ENCODE results near the gene DST. TPM values are rescaled to one million over a fixed set of nuclear protein-coding genes. Genes with fewer than 3 reads are reported as not detected.

Gene DST
- total and polyA plus RNA-seq, 4 donors = 47.2 to 578 (median 371) TPM

GRCh38 chr6:56581296-56581925, 61.3 kb downstream of the DST start:
- WGBS, 2 donors = 77 to 79% methylated on average over 4 of the region's 4 CpGs
- ATAC-seq (ENCODE audit: low FRiP score) = no peak

GRCh38 chr6:56580271-56580670, 62.4 kb downstream of the DST start:
- no peak for DNase-seq
- Histone ChIP-seq H3K27me3 (ENCODE audit: control insufficient read depth in 1 of 2, insufficient read depth in 2 of 2, low read length in 1 of 2) (no peaks in the 10 kb centered on the region), H3K27ac (ENCODE audit: low read depth in 1 of 2, low read length in 2 of 2) (no peak overlapping the region), H3K9me3 (ENCODE audit: control insufficient read depth, low read length) (no peaks in the 10 kb centered on the region), H3K4me1 (ENCODE audit: control insufficient read depth in 1 of 2, insufficient read depth in 2 of 2, low read length in 2 of 2) (peaks cover 0 to 2% of the 10 kb centered on the region in 2 donors), H3K36me3 (ENCODE audit: control insufficient read depth in 1 of 2, insufficient read depth in 2 of 2, low read length in 1 of 2) (peaks cover 0 to 5% of the 10 kb centered on the region in 2 donors), H3K4me3 (ENCODE audit: low read length in 2 of 2) (no peak overlapping the region)
- no peak for ATAC-seq (ENCODE audit: low FRiP score)
- WGBS, 2 donors = 95 to 98% methylated on average over 5 of the region's 5 CpGs
- intact Hi-C loops (cut with DNase I) = no loop called here

More at GRCh38 chr6:56581296-56581925, 61.3 kb downstream of the DST start:
- H3K9me3 ChIP-seq (ENCODE audit: control insufficient read depth, low read length) = no peaks in the 10 kb centered on the region
- peaks cover 0 to 2% of the 10 kb centered on the region in 2 donors for H3K4me1 ChIP-seq (ENCODE audit: control insufficient read depth in 1 of 2, insufficient read depth in 2 of 2, low read length in 2 of 2)
- no peaks in the 10 kb centered on the region for H3K27me3 ChIP-seq (ENCODE audit: control insufficient read depth in 1 of 2, insufficient read depth in 2 of 2, low read length in 1 of 2)
- intact Hi-C loops (cut with DNase I) = no loop called here
- H3K4me3 ChIP-seq (ENCODE audit: low read length in 2 of 2) = no peak overlapping the region
- no peak overlapping the region for H3K27ac ChIP-seq (ENCODE audit: low read depth in 1 of 2, low read length in 2 of 2)
- H3K36me3 ChIP-seq (ENCODE audit: control insufficient read depth in 1 of 2, insufficient read depth in 2 of 2, low read length in 1 of 2) = no peaks in the 10 kb centered on the region
- no peak for DNase-seq

- Histone ChIP-seq H3K36me3 (ENCODE audit: control insufficient read depth in 1 of 2, insufficient read depth in 2 of 2, low read length in 1 of 2) (peaks cover 0 to 5% of the 10 kb centered on the region in 2 donors), H3K4me1 (ENCODE audit: control insufficient read depth in 1 of 2, insufficient read depth in 2 of 2, low read length in 2 of 2) (peaks cover 0 to 2% of the 10 kb centered on the region in 2 donors), H3K27me3 (ENCODE audit: control insufficient read depth in 1 of 2, insufficient read depth in 2 of 2, low read length in 1 of 2) (no peaks in the 10 kb centered on the region), H3K27ac (ENCODE audit: low read depth in 1 of 2, low read length in 2 of 2) (no peak overlapping the region), H3K4me3 (ENCODE audit: low read length in 2 of 2) (no peak overlapping the region), H3K9me3 (ENCODE audit: control insufficient read depth, low read length) (no peaks in the 10 kb centered on the region)
- no peak for DNase-seq
- 63 to 69% methylated on average over 2 of the region's 2 CpGs for WGBS, 2 donors
- no peak for ATAC-seq (ENCODE audit: low FRiP score)
- intact Hi-C loops (cut with DNase I) = loop anchor here in 1 of 2 donors (5.0 kb wide), 1 partner anchor 222 kb away; no protein-coding TSS in a partner anchor
These were observed 63.4 kb downstream of the DST start for GRCh38 chr6:56579155-56579851.

DNA sequence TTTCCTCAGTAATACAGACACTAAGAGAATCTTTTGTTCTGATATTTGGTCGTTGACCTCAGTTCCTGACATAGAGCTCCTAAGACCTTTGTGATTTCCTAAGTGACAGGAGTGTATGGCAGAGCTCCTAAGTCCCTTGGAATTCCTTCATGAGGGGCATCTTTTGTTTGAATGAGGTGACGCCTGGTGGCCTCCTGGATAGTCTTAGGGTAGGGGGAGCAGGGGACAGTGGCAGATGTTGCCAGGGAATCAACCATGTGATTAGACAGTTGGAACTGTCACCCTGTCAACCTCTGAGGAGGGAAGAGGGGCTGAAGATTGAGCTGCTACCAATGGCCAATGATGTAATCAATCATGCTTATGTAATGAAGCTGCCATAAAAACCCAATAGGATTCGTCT, 67.0 kb downstream of the DST start:
- DNase-seq = no peak
- H3K27me3 ChIP-seq (ENCODE audit: control insufficient read depth in 1 of 2, insufficient read depth in 2 of 2, low read length in 1 of 2) = no peaks in the 10 kb centered on the region
- no peak overlapping the region for H3K4me3 ChIP-seq (ENCODE audit: low read length in 2 of 2)
- H3K9me3 ChIP-seq (ENCODE audit: control insufficient read depth, low read length) = no peaks in the 10 kb centered on the region
- no peak for ATAC-seq (ENCODE audit: low FRiP score)
- WGBS, 2 donors = 92 to 95% methylated on average over 3 of the region's 3 CpGs
- no peak overlapping the region for H3K27ac ChIP-seq (ENCODE audit: low read depth in 1 of 2, low read length in 2 of 2)
- intact Hi-C loops (cut with DNase I) = loop anchor here in 1 of 2 donors (5.0 kb wide), 1 partner anchor 218 kb away; no protein-coding TSS in a partner anchor
- H3K36me3 ChIP-seq (ENCODE audit: control insufficient read depth in 1 of 2, insufficient read depth in 2 of 2, low read length in 1 of 2) = peaks cover 0 to 5% of the 10 kb centered on the region in 2 donors
- no peaks in the 10 kb centered on the region for H3K4me1 ChIP-seq (ENCODE audit: control insufficient read depth in 1 of 2, insufficient read depth in 2 of 2, low read length in 2 of 2)

GRCh38 chr6:56574292-56574691, 68.4 kb downstream of the DST start:
- H3K4me1 ChIP-seq (ENCODE audit: control insufficient read depth in 1 of 2, insufficient read depth in 2 of 2, low read length in 2 of 2) = no peaks in the 10 kb centered on the region
- no peaks in the 10 kb centered on the region for H3K9me3 ChIP-seq (ENCODE audit: control insufficient read depth, low read length)
- DNase-seq (no peak), ATAC-seq (ENCODE audit: low FRiP score) (no peak)
- WGBS, 2 donors = 87 to 89% methylated on average over 2 of the region's 2 CpGs
- intact Hi-C loops (cut with DNase I) = loop anchor here in 1 of 2 donors (5.0 kb wide), 1 partner anchor 212 kb away; no protein-coding TSS in a partner anchor
- H3K27me3 ChIP-seq (ENCODE audit: control insufficient read depth in 1 of 2, insufficient read depth in 2 of 2, low read length in 1 of 2) = no peaks in the 10 kb centered on the region
- H3K4me3 ChIP-seq (ENCODE audit: low read length in 2 of 2) = no peak overlapping the region
- peaks cover 0 to 5% of the 10 kb centered on the region in 2 donors for H3K36me3 ChIP-seq (ENCODE audit: control insufficient read depth in 1 of 2, insufficient read depth in 2 of 2, low read length in 1 of 2)
- H3K27ac ChIP-seq (ENCODE audit: low read depth in 1 of 2, low read length in 2 of 2) = no peak overlapping the region

GRCh38 chr6:56573624-56574023, 69.1 kb downstream of the DST start:
- DNase-seq = no peak
- no peak overlapping the region for H3K27ac ChIP-seq (ENCODE audit: low read depth in 1 of 2, low read length in 2 of 2)
- H3K27me3 ChIP-seq (ENCODE audit: control insufficient read depth in 1 of 2, insufficient read depth in 2 of 2, low read length in 1 of 2) = no peaks in the 10 kb centered on the region
- H3K4me1 ChIP-seq (ENCODE audit: control insufficient read depth in 1 of 2, insufficient read depth in 2 of 2, low read length in 2 of 2) = no peaks in the 10 kb centered on the region
- WGBS, 2 donors = 62 to 67% methylated on average over 2 of the region's 2 CpGs
- H3K4me3 ChIP-seq (ENCODE audit: low read length in 2 of 2) = no peak overlapping the region
- intact Hi-C loops (cut with DNase I) = loop anchor here in 1 of 2 donors (5.0 kb wide), 1 partner anchor 211 kb away; no protein-coding TSS in a partner anchor
- peaks cover 0 to 5% of the 10 kb centered on the region in 2 donors for H3K36me3 ChIP-seq (ENCODE audit: control insufficient read depth in 1 of 2, insufficient read depth in 2 of 2, low read length in 1 of 2)
- ATAC-seq (ENCODE audit: low FRiP score) = no peak
- H3K9me3 ChIP-seq (ENCODE audit: control insufficient read depth, low read length) = no peaks in the 10 kb centered on the region

GRCh38 chr6:56572788-56573471, 69.8 kb downstream of the DST start:
- no peaks in the 10 kb centered on the region for H3K9me3 ChIP-seq (ENCODE audit: control insufficient read depth, low read length)
- H3K4me1 ChIP-seq (ENCODE audit: control insufficient read depth in 1 of 2, insufficient read depth in 2 of 2, low read length in 2 of 2) = no peaks in the 10 kb centered on the region
- no peaks in the 10 kb centered on the region for H3K27me3 ChIP-seq (ENCODE audit: control insufficient read depth in 1 of 2, insufficient read depth in 2 of 2, low read length in 1 of 2)
- intact Hi-C loops (cut with DNase I) = loop anchor here in 1 of 2 donors (5.0 kb wide), 1 partner anchor 211 kb away; no protein-coding TSS in a partner anchor
- H3K4me3 ChIP-seq (ENCODE audit: low read length in 2 of 2) = no peak overlapping the region
- WGBS, 2 donors = 29 to 34% methylated on average over 3 of the region's 3 CpGs
- H3K36me3 ChIP-seq (ENCODE audit: control insufficient read depth in 1 of 2, insufficient read depth in 2 of 2, low read length in 1 of 2) = peaks cover 0 to 5% of the 10 kb centered on the region in 2 donors
- H3K27ac ChIP-seq (ENCODE audit: low read depth in 1 of 2, low read length in 2 of 2) = no peak overlapping the region
- ATAC-seq (ENCODE audit: low FRiP score) (no peak), DNase-seq (no peak)

GRCh38 chr6:56571605-56572004, 71.1 kb downstream of the DST start:
- H3K36me3 ChIP-seq (ENCODE audit: control insufficient read depth in 1 of 2, insufficient read depth in 2 of 2, low read length in 1 of 2) = peaks cover 0 to 5% of the 10 kb centered on the region in 2 donors
- intact Hi-C loops (cut with DNase I) = loop anchor here in 1 of 2 donors (5.0 kb wide), 1 partner anchor 209 kb away; no protein-coding TSS in a partner anchor
- no peak overlapping the region for H3K27ac ChIP-seq (ENCODE audit: low read depth in 1 of 2, low read length in 2 of 2)

More at GRCh38 chr6:56571605-56572004, 71.1 kb downstream of the DST start:
- H3K9me3 ChIP-seq (ENCODE audit: control insufficient read depth, low read length) = no peaks in the 10 kb centered on the region
- WGBS, 2 donors = 89 to 90% methylated on average over 4 of the region's 4 CpGs
- no peak for DNase-seq
- ATAC-seq (ENCODE audit: low FRiP score) = no peak
- no peak overlapping the region for H3K4me3 ChIP-seq (ENCODE audit: low read length in 2 of 2)
- no peaks in the 10 kb centered on the region for H3K4me1 ChIP-seq (ENCODE audit: control insufficient read depth in 1 of 2, insufficient read depth in 2 of 2, low read length in 2 of 2)
- H3K27me3 ChIP-seq (ENCODE audit: control insufficient read depth in 1 of 2, insufficient read depth in 2 of 2, low read length in 1 of 2) = no peaks in the 10 kb centered on the region
